Mesodermal cell (in vitro differentiated cells): Measurements from ENCODE around the gene FAH.

Experiments
- H3K27ac ChIP-seq: 2 replicates; pipeline ENCODE4 v1.7.0; 2013; ENCODE audit warnings: mild to moderate bottlenecking, low read depth, low read length, moderate library complexity; ENCODE audit not compliant: severe bottlenecking
- H3K36me3 ChIP-seq: 2 replicates; pipeline ENCODE4 v1.7.1; 2013; ENCODE audit warnings: mild to moderate bottlenecking, low read length, moderate library complexity; ENCODE audit not compliant: control insufficient read depth, insufficient read depth
- H3K4me1 ChIP-seq: one replicate; pipeline ENCODE4 v1.7.1; 2013; ENCODE audit warnings: mild to moderate bottlenecking, low read length; ENCODE audit not compliant: insufficient read depth, control insufficient read depth, poor library complexity, severe bottlenecking
- H3K4me3 ChIP-seq: 2 replicates; pipeline ENCODE4 v1.7.0; 2013; ENCODE audit warnings: low read length, control low read depth, mild to moderate bottlenecking; ENCODE audit not compliant: insufficient read depth, poor library complexity, severe bottlenecking; ENCODE audit errors: extremely low read depth
- H3K9me3 ChIP-seq: 2 replicates; pipeline ENCODE4 v1.7.1; 2013; ENCODE audit warnings: mild to moderate bottlenecking, low read length, moderate library complexity; ENCODE audit not compliant: control insufficient read depth
- WGBS, 2 experiments: methylation state at CpG; one replicate each; pipeline ENCODE4 v1.1.5; 2013; ENCODE audit warnings: missing lambda C conversion rate in 2 of 2; ENCODE audit not compliant: insufficient coverage in 2 of 2; 5-methylcytosine and 5-hydroxymethylcytosine counted together

FAH gene

DNA sequence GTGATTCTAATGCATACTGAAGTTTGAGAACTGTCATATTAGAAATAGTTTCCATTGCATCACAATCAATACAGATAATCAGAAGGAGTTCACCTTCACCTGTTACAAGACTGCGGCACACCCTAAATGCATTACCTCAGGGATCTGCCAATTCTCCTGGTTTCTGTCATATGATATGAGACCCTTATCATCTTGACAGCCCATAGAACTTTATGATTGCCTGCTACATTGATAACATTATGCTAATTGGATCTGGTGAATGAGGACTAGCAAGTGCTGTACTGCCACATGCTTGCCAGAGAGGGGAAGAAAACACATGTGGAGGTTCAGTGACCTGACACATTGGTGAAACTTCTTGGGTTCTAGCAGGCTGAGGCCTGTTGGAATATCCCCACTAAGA lies 41.4 kb downstream of the FAH start:
- Histone ChIP-seq H3K27ac (no peak overlapping the region), H3K4me1 (no peaks in the 10 kb centered on the region), H3K4me3 (no peak overlapping the region), H3K36me3 (no peaks in the 10 kb centered on the region), H3K9me3 (no peaks in the 10 kb centered on the region)
- WGBS, 2 experiments = 88 to 100% methylated on average over 1 of the region's 1 CpG

DNA sequence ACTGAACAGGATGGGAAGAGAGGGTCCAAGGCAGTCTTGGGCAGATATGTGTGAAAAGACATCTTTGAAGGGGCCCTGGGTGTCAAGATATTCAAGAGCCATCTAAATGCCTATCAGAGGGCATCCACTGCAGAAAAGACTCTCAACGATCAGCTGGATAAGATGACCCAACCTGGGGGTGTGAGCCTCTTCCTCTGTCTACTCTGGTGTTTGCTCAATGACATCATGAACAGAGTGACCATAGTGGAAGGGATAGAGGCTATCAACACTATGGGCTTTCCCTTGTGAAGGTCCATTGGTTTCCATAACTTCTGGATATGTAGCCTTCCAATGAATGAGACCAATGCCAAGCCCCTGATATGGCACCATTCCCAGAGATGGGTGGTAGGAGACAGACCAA lies 42.1 kb downstream of the FAH start:
- no peaks in the 10 kb centered on the region for H3K36me3 ChIP-seq
- no peak overlapping the region for H3K27ac ChIP-seq
- no peaks in the 10 kb centered on the region for H3K4me1 ChIP-seq
- H3K4me3 ChIP-seq = no peak overlapping the region
- 71 to 90% methylated on average over 1 of the region's 1 CpG for WGBS, 2 experiments
- H3K9me3 ChIP-seq = no peaks in the 10 kb centered on the region

DNA sequence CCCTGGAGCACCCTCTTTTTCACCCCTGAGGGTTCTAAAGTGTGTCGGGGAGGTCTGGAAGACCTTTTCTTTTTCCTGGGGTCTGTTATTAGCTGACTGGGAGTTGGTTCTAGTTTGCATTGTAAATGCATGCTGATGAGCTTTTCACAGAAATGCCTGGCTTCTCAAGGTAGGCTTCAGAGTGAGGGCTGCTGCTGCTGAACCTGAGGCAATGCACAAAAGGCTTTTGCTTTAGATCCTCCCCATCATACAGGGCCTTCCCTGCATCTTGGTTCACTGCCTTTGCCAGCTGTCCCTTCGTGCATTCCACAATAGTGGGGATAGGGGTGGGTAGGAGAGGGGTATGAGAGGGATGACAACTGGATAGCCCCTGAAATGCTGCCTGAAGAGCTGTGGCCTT lies 46.6 kb downstream of the FAH start:
- H3K4me3 ChIP-seq = no peak overlapping the region
- H3K36me3 ChIP-seq = no peaks in the 10 kb centered on the region
- no peaks in the 10 kb centered on the region for H3K4me1 ChIP-seq
- H3K27ac ChIP-seq = no peak overlapping the region
- no peaks in the 10 kb centered on the region for H3K9me3 ChIP-seq
- 33% methylated on average over 1 of the region's 2 CpGs; no CpG with 5 or more reads in 1 of the 2 experiments for WGBS, 2 experiments

DNA sequence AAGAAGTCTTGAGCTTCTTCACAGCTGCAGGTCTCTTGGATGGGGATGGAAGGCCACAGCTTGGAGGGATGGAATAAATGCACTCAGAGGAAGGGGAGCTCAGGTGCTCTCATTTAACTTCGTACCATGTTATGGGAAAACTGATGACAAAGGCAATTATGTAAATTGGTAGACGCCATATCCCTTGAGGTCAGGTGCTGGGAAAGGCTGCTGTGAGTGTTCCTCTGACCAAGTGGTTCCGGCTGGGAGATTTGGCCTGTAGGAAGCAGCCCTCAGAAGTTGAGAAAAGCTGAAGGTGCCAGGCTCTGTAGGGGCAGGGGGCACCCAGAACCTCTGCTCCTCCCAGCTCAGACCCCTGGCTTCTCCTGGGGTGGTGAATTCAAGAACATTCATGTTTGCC lies 47.1 kb downstream of the FAH start:
- Histone ChIP-seq H3K36me3 (no peaks in the 10 kb centered on the region), H3K4me3 (no peak overlapping the region), H3K4me1 (no peaks in the 10 kb centered on the region), H3K27ac (no peak overlapping the region), H3K9me3 (no peaks in the 10 kb centered on the region)
- WGBS, 2 experiments = 93 to 96% methylated on average over 3 of the region's 3 CpGs

DNA sequence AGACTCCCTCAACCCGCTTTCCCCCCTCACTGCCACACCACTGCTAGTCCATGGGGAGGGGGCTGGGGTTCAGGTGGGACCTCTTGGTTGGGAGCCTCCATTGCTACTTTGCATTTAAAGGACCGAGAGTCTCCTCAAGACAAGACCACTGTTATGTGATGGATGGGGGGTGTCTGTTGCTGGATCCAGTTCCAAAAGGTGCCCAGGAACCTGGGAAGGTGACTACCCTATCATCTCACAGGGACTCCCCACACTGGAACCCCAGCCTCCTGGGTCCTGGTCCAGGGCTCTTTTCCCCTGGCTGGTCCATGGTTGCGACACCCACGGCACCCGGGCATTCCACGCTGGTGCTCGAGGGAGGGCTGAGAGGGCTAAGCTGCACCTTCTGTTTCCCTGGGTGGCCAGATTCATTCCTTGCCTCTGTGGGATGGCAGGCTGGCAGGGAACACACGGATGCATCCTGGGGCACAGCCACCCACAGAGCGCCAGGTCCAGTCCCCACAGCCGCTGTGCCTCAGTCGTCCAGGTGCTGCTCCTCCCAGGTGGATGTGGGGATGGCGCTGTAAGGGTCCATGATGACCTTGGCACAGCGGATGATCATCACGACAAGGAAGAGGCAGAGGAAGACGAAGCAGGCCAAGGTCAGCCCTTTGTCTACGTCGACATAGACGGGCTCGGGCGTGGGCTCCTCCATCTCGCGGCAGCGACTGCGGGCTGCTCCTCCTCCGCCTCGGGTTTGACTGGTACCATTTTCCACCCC lies 48.6 kb downstream of the FAH start:
- Histone ChIP-seq H3K9me3 (no peaks in the 10 kb centered on the region), H3K27ac (no peak overlapping the region), H3K36me3 (no peaks in the 10 kb centered on the region), H3K4me1 (no peaks in the 10 kb centered on the region), H3K4me3 (no peak overlapping the region)
- 92 to 93% methylated on average over 20 to 24 of the region's 26 CpGs for WGBS, 2 experiments

DNA sequence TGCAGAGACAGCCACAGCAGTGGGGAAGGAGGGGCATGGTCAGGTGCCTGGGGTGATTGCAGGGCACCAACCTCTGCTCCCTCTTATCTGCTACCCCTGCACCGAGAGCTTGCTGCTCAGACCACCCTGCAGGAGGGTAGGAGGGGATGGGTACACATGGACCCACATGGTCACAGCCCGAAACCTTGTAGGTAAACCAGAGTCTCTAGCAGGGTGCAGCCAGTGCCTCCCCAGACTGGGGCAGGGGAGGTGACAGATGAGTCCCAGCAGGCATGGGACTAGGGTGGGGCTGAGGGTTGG lies 49.2 kb downstream of the FAH start:
- H3K36me3 ChIP-seq = no peaks in the 10 kb centered on the region
- H3K27ac ChIP-seq = no peak overlapping the region
- no peaks in the 10 kb centered on the region for H3K9me3 ChIP-seq
- 100% methylated on average over 1 of the region's 2 CpGs for WGBS, 2 experiments
- no peak overlapping the region for H3K4me3 ChIP-seq
- no peaks in the 10 kb centered on the region for H3K4me1 ChIP-seq

DNA sequence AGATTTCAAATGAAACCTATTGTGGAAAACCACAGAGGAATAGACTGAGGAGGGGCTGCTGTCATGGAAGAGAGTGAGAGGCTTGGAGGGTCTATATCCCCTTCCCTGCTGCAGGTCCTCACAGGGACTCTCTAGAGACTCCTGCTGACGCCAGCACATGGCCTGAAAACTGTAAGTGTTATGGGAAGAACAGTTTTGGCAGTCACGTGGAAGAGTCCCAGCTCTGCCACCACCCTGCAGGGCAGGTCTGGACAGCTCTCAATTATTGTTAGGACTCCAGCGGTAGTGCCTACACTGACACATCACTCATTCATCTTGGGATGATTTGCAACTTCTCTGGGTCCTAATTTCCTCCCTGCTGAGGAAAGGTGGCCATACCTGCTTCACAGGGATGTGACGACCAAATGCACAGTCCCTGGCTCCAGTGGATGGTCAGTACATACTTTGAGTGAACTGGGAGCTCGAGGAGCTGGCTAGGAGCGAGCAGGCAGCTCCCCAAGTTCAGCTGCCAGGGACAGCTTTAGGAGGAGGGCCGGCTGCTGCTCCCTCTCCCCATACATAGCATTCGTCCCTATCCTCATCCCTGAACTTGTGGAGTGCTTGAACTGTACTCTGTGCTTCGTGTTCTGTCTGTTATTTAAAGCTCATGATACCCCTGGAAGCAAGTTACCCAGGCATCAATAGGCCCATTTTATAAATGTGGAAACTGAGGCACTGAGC lies 50.0 kb downstream of the FAH start:
- no peak overlapping the region for H3K27ac ChIP-seq
- no peaks in the 10 kb centered on the region for H3K4me1 ChIP-seq
- H3K9me3 ChIP-seq = no peaks in the 10 kb centered on the region
- no peak overlapping the region for H3K4me3 ChIP-seq
- H3K36me3 ChIP-seq = no peaks in the 10 kb centered on the region
- WGBS, 2 experiments = 64 to 77% methylated on average over 8 to 9 of the region's 9 CpGs

DNA sequence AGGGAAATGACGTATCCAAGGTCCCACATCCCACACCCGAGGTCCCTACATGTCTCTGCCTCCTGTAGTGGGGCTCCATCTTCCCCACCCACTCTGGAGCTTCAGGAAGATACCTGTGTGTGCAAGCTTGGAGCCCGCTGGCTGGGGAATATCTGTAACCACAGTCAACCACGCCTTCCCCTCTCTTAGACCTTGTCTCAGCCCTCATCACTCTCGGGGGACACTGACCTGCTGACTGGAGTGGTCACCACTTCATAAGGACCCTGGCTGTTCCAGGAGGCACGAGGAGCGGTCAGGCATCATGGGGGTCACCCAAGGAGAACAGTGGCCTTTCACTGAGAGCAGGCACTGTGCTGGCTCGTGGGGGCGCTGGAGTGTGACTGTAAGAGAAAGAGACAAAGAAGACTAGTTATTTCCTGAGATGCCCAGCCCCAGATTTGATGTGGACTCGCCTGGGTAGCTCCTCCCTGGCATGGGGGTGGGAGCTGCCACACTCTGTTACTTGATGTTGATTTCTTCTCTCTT lies 50.6 kb downstream of the FAH start:
- Histone ChIP-seq H3K4me1 (no peaks in the 10 kb centered on the region), H3K36me3 (no peaks in the 10 kb centered on the region), H3K9me3 (no peaks in the 10 kb centered on the region), H3K27ac (no peak overlapping the region), H3K4me3 (no peak overlapping the region)
- 81 to 89% methylated on average over 8 to 10 of the region's 10 CpGs for WGBS, 2 experiments

DNA sequence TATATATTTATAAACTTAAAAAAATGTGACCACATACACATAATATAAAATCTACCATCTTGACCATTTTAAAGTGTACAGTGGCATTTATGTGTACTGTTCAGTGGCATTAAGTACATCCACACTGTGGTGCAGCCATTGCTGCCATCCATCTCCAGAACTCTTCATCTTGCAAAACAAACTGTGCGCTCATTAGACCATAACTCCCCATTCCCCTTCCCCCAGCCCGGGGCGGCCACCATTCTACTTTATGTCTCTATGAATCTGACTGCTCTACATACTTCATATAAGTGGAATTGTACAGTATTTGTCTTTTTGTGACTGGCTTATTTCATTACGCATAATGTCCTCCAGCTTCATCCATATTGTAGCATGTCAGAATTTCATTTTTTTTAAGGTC lies 51.4 kb downstream of the FAH start:
- H3K4me1 ChIP-seq = no peaks in the 10 kb centered on the region
- H3K4me3 ChIP-seq = no peak overlapping the region
- no peaks in the 10 kb centered on the region for H3K9me3 ChIP-seq
- H3K27ac ChIP-seq = no peak overlapping the region
- no peaks in the 10 kb centered on the region for H3K36me3 ChIP-seq
- 100% methylated on average over 1 of the region's 4 CpGs; no CpG with 5 or more reads in 1 of the 2 experiments for WGBS, 2 experiments

DNA sequence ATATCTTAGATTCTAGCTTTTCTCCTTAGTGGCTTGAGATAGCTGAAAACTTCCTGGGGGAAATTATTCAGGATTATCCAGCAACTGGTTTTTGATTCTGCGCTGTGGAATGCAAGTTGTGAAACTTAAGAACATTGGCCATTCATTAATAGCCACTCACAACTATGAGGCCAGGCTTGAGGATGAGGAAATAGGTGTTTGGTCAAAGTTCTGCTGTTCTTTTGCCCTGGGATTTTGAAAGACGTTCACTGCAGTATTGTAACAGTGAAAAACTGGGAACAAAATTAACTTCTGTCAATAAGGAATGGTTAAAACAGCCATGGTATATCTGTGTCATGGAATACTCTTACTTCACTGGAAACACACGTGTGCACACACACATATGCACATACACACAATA lies 55.1 kb downstream of the FAH start:
- Histone ChIP-seq H3K27ac (no peak overlapping the region), H3K4me3 (no peak overlapping the region), H3K4me1 (no peaks in the 10 kb centered on the region), H3K9me3 (no peaks in the 10 kb centered on the region), H3K36me3 (no peaks in the 10 kb centered on the region)
- no CpG with 5 or more reads among the region's 3 CpGs for WGBS, 2 experiments
